ENCODE data around the gene BPIFB1. TPM values are rescaled to one million over a fixed set of nuclear protein-coding genes. Genes with fewer than 3 reads are reported as not detected.

BPIFB1 gene
- total and polyA plus RNA-seq, 9 of the 15 experiments (the other 6 are each of a cell fraction or from before 2014, with no cell fraction given): not detected

- TF ChIP-seq RAD21 (CRISPR knock-in tag; conservative IDR thresholded peaks at IDR 0.05 in 1 of 2, IDR thresholded peaks at IDR 0.05 in 1 of 2) (peak; percentile 57 to 91), CXXC5 (CRISPR knock-in tag; IDR thresholded peaks at IDR 0.05) (no peak), CTCF (IDR thresholded peaks at IDR 0.05 in 2 of 3, conservative IDR thresholded peaks at IDR 0.05 in 1 of 3; ENCODE audit: insufficient read depth in 2 of 3, low read depth in 1 of 3, low read length in 3 of 3) (peak; percentile 91 to 99 (median 94)), EP300 (IDR thresholded peaks at IDR 0.05; ENCODE audit: low read length) (no peak), ZFP36 (IDR thresholded peaks at IDR 0.05; ENCODE audit: low read depth, low read length, partially characterized antibody) (peak; percentile 5), STAT5A (IDR thresholded peaks at IDR 0.05; ENCODE audit: borderline replicate concordance, low read length) (no peak), AFF4 (CRISPR knock-in tag; IDR thresholded peaks at IDR 0.05) (no peak), CUX1 (CRISPR knock-in tag; IDR thresholded peaks at IDR 0.05) (no peak), ZKSCAN1 (IDR thresholded peaks at IDR 0.05; ENCODE audit: low read depth, low read length) (0 out of 2 replicates have a peak, but pooled peaks have one; percentile 18), CBX2 (IDR thresholded peaks at IDR 0.05; ENCODE audit: insufficient read depth, low read length, poor library complexity, severe bottlenecking) (no peak), CTCFL (IDR thresholded peaks at IDR 0.05; ENCODE audit: borderline replicate concordance, insufficient read depth, low read depth, low read length, poor library complexity, severe bottlenecking) (peak; percentile 44), HEY1 (CRISPR knock-in tag; IDR thresholded peaks at IDR 0.05; ENCODE audit: borderline replicate concordance) (no peak), ESRRA (IDR thresholded peaks at IDR 0.05; ENCODE audit: borderline replicate concordance, low read depth) (0 out of 2 replicates have a peak, but pooled peaks have one; percentile 37)
Observed at GRCh38 chr20:33291830-33292355, 8.9 kb downstream of the BPIFB1 start (continued).

All from K562 (cell line).